GM23338 (cell line): ENCODE data around the gene SRMS. TPM values are rescaled to one million over a fixed set of nuclear protein-coding genes. Genes with fewer than 3 reads are reported as not detected.

Experiments
- ATAC-seq: fragments of 200-7000 bp; cut with Tn5 transposase; 3 replicates; pipeline ENCODE4 v1.9.1; 2020
- DNase-seq: peaks from one replicate; pipeline ENCODE4 v3.0.0-alpha.2; 2015; ENCODE audit warnings: low spot score
- H2AFZ ChIP-seq: fragments of 200-600 bp; sonication (generic); 2 replicates; pipeline ENCODE4 v1.8.0; 2016; ENCODE audit warnings: antibody characterized with exemption, mild to moderate bottlenecking, moderate library complexity
- H3F3A ChIP-seq: fragments of 200-600 bp; sonication (generic); replicated peaks from 2 replicates; pipeline ENCODE4 v1.8.0; 2017; ENCODE audit warnings: antibody characterized with exemption, mixed run types, low read depth
- H3K27ac ChIP-seq: fragments of 200-600 bp; sonication (generic); 2 replicates; pipeline ENCODE4 v1.6.1; 2016; ENCODE audit warnings: low read depth
- H3K27me3 ChIP-seq: fragments of 200-600 bp; sonication (generic); 2 replicates; pipeline ENCODE4 v1.8.0; 2016; ENCODE audit warnings: mild to moderate bottlenecking, mixed run types, moderate library complexity; ENCODE audit not compliant: insufficient read depth
- H3K36me3 ChIP-seq: fragments of 200-600 bp; sonication (generic); 2 replicates; pipeline ENCODE4 v1.8.0; 2016; ENCODE audit warnings: mild to moderate bottlenecking; ENCODE audit not compliant: insufficient read depth
- H3K4me1 ChIP-seq: fragments of 200-600 bp; sonication (generic); 2 replicates; pipeline ENCODE4 v1.8.0; 2016; ENCODE audit warnings: mild to moderate bottlenecking, moderate library complexity; ENCODE audit not compliant: insufficient read depth
- H3K4me2 ChIP-seq: fragments of 200-600 bp; sonication (generic); 2 replicates; pipeline ENCODE4 v1.7.1; 2017; ENCODE audit warnings: mixed run types
- H3K4me3 ChIP-seq: fragments of 200-600 bp; sonication (generic); 2 replicates; pipeline ENCODE4 v1.6.1; 2016; ENCODE audit warnings: mixed run types
- H3K79me2 ChIP-seq: fragments of 200-600 bp; sonication (generic); replicated peaks from 2 replicates; pipeline ENCODE4 v1.8.0; 2017; ENCODE audit warnings: mild to moderate bottlenecking; ENCODE audit not compliant: insufficient read depth
- H3K9me2 ChIP-seq: fragments of 200-600 bp; sonication (generic); 2 replicates; pipeline ENCODE4 v1.8.0; 2017; ENCODE audit not compliant: insufficient read depth
- H4K20me1 ChIP-seq: fragments of 200-600 bp; sonication (generic); replicated peaks from 2 replicates; pipeline ENCODE4 v1.8.0; 2017; ENCODE audit warnings: mild to moderate bottlenecking; ENCODE audit not compliant: insufficient read depth
- H3K27ac Mint-ChIP-seq: 2 replicates; pipeline ENCODE4 v1.8.0; 2020; ENCODE audit warnings: inconsistent platforms, mild to moderate bottlenecking, moderate library complexity, mixed read lengths
- H3K27me3 Mint-ChIP-seq: 3 replicates; pipeline ENCODE4 v1.8.0; 2022; ENCODE audit warnings: low read depth, mild to moderate bottlenecking, moderate library complexity, mixed read lengths, inconsistent platforms; ENCODE audit not compliant: insufficient read depth, poor library complexity
- H3K36me3 Mint-ChIP-seq: 3 replicates; pipeline ENCODE4 v1.8.0; 2021; ENCODE audit warnings: low read depth, mild to moderate bottlenecking, inconsistent platforms, moderate library complexity, mixed read lengths
- H3K4me1 Mint-ChIP-seq: 3 replicates; pipeline ENCODE4 v1.8.0; 2020; ENCODE audit warnings: mild to moderate bottlenecking, inconsistent platforms, mixed read lengths
- H3K4me3 Mint-ChIP-seq: 3 replicates; pipeline ENCODE4 v1.8.0; 2021; ENCODE audit warnings: moderate library complexity, mild to moderate bottlenecking, inconsistent platforms, mixed read lengths
- H3K9me3 Mint-ChIP-seq: 3 replicates; pipeline ENCODE4 v1.8.0; 2020; ENCODE audit warnings: moderate library complexity, mild to moderate bottlenecking, inconsistent platforms, mixed read lengths
- CREB1 ChIP-seq: fragments of 250-450 bp; sonication (Bioruptor Pico); IDR thresholded peaks from 2 replicates; pipeline ENCODE4 v1.5.0; 2020; ENCODE audit warnings: low read depth, mild to moderate bottlenecking, moderate library complexity
- ETS1 ChIP-seq: IDR thresholded peaks from 2 replicates; pipeline ENCODE4 v1.6.1; 2016; ENCODE audit warnings: antibody characterized with exemption
- EZH2 ChIP-seq: fragments of 200-600 bp; sonication (generic); IDR thresholded peaks from one replicate; pipeline ENCODE4 v1.8.0; 2017; ENCODE audit warnings: antibody characterized with exemption, mild to moderate bottlenecking, low read depth; ENCODE audit not compliant: unreplicated experiment
- EZH2phosphoT487 ChIP-seq: fragments of 200-600 bp; sonication (generic); IDR thresholded peaks from one replicate; pipeline ENCODE4 v1.8.1; 2018; ENCODE audit warnings: antibody characterized with exemption; ENCODE audit not compliant: unreplicated experiment
- JUNB ChIP-seq: IDR thresholded peaks from one replicate; pipeline ENCODE4 v1.6.1; 2016; ENCODE audit warnings: antibody characterized with exemption; ENCODE audit not compliant: unreplicated experiment
- NANOG ChIP-seq: IDR thresholded peaks from 2 replicates; pipeline ENCODE4 v1.6.1; 2016; ENCODE audit warnings: antibody characterized with exemption, borderline replicate concordance
- polyA plus RNA-seq: library from polyadenylated mRNA; unstranded; fragments of >200 nt; fragmentation: Nextera tagmentation; extraction: Ambion mirVana; gene quantifications from 2 replicates; pipeline ENCODE4 v1.2.1, GENCODE V29; 2016
- total RNA-seq: library from RNA; depleted of rRNA; stranded (reverse); fragments of >200 nt; shearing (Covaris generic); gene quantifications from 2 replicates; pipeline ENCODE4 v1.2.3, GENCODE V29; 2014
- TF ChIP-seq, protein P1 (sequence below): IDR thresholded peaks from one replicate; pipeline ENCODE4 v1.6.1; 2018; ENCODE audit warnings: antibody characterized with exemption; ENCODE audit not compliant: unreplicated experiment
- TF ChIP-seq, protein P2 (sequence below): fragments of 250-450 bp; sonication (Bioruptor Pico); IDR thresholded peaks from 2 replicates; pipeline ENCODE4 v1.5.0; 2020; ENCODE audit warnings: mild to moderate bottlenecking, moderate library complexity

SRMS gene
- total and polyA plus RNA-seq, 2 experiments from 2014 or later = 0.23 to 0.59 TPM

GRCh38 chr20:63567386-63568169 lies 20.0 kb upstream of the SRMS start:
- H3K9me3 Mint-ChIP-seq = no peaks in the 10 kb centered on the region
- H3K27ac Mint-ChIP-seq = no peak overlapping the region
- no peaks in the 10 kb centered on the region for H3K27me3 Mint-ChIP-seq
- H3K4me3 Mint-ChIP-seq = no peak overlapping the region
- Histone ChIP-seq H3K9me2 (no peaks in the 10 kb centered on the region), H2AFZ (no peak overlapping the region), H3K79me2 (no peaks in the 10 kb centered on the region), H3K27me3 (no peaks in the 10 kb centered on the region), H3F3A (no peaks in the 10 kb centered on the region), H3K4me2 (no peak overlapping the region), H3K36me3 (no peaks in the 10 kb centered on the region), H3K27ac (no peak overlapping the region), H3K4me1 (no peaks in the 10 kb centered on the region), H3K4me3 (no peak overlapping the region), H4K20me1 (no peaks in the 10 kb centered on the region)
- DNase-seq (no peak), ATAC-seq (no peak)
- TF ChIP-seq, protein P1, sequence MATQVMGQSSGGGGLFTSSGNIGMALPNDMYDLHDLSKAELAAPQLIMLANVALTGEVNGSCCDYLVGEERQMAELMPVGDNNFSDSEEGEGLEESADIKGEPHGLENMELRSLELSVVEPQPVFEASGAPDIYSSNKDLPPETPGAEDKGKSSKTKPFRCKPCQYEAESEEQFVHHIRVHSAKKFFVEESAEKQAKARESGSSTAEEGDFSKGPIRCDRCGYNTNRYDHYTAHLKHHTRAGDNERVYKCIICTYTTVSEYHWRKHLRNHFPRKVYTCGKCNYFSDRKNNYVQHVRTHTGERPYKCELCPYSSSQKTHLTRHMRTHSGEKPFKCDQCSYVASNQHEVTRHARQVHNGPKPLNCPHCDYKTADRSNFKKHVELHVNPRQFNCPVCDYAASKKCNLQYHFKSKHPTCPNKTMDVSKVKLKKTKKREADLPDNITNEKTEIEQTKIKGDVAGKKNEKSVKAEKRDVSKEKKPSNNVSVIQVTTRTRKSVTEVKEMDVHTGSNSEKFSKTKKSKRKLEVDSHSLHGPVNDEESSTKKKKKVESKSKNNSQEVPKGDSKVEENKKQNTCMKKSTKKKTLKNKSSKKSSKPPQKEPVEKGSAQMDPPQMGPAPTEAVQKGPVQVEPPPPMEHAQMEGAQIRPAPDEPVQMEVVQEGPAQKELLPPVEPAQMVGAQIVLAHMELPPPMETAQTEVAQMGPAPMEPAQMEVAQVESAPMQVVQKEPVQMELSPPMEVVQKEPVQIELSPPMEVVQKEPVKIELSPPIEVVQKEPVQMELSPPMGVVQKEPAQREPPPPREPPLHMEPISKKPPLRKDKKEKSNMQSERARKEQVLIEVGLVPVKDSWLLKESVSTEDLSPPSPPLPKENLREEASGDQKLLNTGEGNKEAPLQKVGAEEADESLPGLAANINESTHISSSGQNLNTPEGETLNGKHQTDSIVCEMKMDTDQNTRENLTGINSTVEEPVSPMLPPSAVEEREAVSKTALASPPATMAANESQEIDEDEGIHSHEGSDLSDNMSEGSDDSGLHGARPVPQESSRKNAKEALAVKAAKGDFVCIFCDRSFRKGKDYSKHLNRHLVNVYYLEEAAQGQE = no peak
- TF ChIP-seq ETS1 (no peak), NANOG (no peak), EZH2 (no peak), EZH2phosphoT487 (no peak), JUNB (no peak), CREB1 (CRISPR knock-in tag) (no peak)
- TF ChIP-seq, protein P2, sequence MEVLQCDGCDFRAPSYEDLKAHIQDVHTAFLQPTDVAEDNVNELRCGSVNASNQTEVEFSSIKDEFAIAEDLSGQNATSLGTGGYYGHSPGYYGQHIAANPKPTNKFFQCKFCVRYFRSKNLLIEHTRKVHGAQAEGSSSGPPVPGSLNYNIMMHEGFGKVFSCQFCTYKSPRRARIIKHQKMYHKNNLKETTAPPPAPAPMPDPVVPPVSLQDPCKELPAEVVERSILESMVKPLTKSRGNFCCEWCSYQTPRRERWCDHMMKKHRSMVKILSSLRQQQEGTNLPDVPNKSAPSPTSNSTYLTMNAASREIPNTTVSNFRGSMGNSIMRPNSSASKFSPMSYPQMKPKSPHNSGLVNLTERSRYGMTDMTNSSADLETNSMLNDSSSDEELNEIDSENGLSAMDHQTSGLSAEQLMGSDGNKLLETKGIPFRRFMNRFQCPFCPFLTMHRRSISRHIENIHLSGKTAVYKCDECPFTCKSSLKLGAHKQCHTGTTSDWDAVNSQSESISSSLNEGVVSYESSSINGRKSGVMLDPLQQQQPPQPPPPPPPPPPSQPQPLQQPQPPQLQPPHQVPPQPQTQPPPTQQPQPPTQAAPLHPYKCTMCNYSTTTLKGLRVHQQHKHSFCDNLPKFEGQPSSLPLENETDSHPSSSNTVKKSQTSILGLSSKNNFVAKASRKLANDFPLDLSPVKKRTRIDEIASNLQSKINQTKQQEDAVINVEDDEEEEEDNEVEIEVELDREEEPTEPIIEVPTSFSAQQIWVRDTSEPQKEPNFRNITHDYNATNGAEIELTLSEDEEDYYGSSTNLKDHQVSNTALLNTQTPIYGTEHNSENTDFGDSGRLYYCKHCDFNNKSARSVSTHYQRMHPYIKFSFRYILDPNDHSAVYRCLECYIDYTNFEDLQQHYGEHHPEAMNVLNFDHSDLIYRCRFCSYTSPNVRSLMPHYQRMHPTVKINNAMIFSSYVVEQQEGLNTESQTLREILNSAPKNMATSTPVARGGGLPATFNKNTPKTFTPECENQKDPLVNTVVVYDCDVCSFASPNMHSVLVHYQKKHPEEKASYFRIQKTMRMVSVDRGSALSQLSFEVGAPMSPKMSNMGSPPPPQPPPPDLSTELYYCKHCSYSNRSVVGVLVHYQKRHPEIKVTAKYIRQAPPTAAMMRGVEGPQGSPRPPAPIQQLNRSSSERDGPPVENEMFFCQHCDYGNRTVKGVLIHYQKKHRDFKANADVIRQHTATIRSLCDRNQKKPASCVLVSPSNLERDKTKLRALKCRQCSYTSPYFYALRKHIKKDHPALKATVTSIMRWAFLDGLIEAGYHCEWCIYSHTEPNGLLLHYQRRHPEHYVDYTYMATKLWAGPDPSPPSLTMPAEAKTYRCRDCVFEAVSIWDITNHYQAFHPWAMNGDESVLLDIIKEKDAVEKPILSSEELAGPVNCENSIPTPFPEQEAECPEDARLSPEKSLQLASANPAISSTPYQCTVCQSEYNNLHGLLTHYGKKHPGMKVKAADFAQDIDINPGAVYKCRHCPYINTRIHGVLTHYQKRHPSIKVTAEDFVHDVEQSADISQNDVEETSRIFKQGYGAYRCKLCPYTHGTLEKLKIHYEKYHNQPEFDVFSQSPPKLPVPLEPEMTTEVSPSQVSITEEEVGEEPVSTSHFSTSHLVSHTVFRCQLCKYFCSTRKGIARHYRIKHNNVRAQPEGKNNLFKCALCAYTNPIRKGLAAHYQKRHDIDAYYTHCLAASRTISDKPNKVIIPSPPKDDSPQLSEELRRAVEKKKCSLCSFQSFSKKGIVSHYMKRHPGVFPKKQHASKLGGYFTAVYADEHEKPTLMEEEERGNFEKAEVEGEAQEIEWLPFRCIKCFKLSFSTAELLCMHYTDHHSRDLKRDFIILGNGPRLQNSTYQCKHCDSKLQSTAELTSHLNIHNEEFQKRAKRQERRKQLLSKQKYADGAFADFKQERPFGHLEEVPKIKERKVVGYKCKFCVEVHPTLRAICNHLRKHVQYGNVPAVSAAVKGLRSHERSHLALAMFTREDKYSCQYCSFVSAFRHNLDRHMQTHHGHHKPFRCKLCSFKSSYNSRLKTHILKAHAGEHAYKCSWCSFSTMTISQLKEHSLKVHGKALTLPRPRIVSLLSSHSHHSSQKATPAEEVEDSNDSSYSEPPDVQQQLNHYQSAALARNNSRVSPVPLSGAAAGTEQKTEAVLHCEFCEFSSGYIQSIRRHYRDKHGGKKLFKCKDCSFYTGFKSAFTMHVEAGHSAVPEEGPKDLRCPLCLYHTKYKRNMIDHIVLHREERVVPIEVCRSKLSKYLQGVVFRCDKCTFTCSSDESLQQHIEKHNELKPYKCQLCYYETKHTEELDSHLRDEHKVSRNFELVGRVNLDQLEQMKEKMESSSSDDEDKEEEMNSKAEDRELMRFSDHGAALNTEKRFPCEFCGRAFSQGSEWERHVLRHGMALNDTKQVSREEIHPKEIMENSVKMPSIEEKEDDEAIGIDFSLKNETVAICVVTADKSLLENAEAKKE (CRISPR knock-in tag) = no peak
- H3K4me1 Mint-ChIP-seq = no peaks in the 10 kb centered on the region
- no peaks in the 10 kb centered on the region for H3K36me3 Mint-ChIP-seq
